H1 (cell line): ENCODE measurements around the gene VARS2. TPM values are rescaled to one million over a fixed set of nuclear protein-coding genes. Genes with fewer than 3 reads are reported as not detected.

ENCODE experiments used
- CTCF ChIA-PET: fragments of 300-600 bp; sonication (Branson Sonifier 250); formaldehyde crosslinking; loops from one replicate; lab custom pipeline; 2021; ENCODE audit not compliant: partially characterized antibody; lab: Charles Lee
- POLR2A ChIA-PET: fragments of 300-600 bp; sonication (Branson Sonifier 250); formaldehyde crosslinking; loops from one replicate; lab custom pipeline; 2021; ENCODE audit warnings: inconsistent platforms; ENCODE audit not compliant: partially characterized antibody; lab: Charles Lee
- DNase-seq, 2 experiments: peaks; one replicate each; pipeline versions ENCODE4 v3.0.0 to v3.0.0-alpha.2; 2010 to 2022; ENCODE audit warnings: low spot score in 2 of 2, low read depth in 1 of 2, mixed read lengths in 1 of 2
- FAIRE-seq: peaks from 2 replicates; lab custom pipeline; 2011; peaks lifted over from hg19 to GRCh38; lab: Jason Lieb, UNC
- H2AFZ ChIP-seq: 2 replicates; pipeline ENCODE4 v1.8.1; 2012; ENCODE audit warnings: low read length, inconsistent platforms
- H2AK5ac ChIP-seq: 2 replicates; pipeline ENCODE4 v1.6.1; 2013; ENCODE audit warnings: low read depth, low read length
- H2BK120ac ChIP-seq: replicated peaks from 2 replicates; pipeline ENCODE3; 2013; ENCODE audit warnings: low read depth, low read length, inconsistent platforms
- H2BK12ac ChIP-seq: 2 replicates; pipeline ENCODE4 v1.6.1; 2013; ENCODE audit warnings: low read depth, low read length
- H2BK15ac ChIP-seq: 2 replicates; pipeline ENCODE4 v1.6.1; 2013; ENCODE audit warnings: low read length
- H2BK20ac ChIP-seq: 2 replicates; pipeline ENCODE4 v1.6.1; 2013; ENCODE audit warnings: low read length
- H2BK5ac ChIP-seq: 2 replicates; pipeline ENCODE4 v1.6.1; 2013; ENCODE audit warnings: low read depth, low read length
- H3K14ac ChIP-seq: 2 replicates; pipeline ENCODE4 v1.6.1; 2013; ENCODE audit warnings: inconsistent platforms; ENCODE audit not compliant: insufficient read length
- H3K18ac ChIP-seq: 2 replicates; pipeline ENCODE4 v1.6.1; 2013; ENCODE audit warnings: low read length; ENCODE audit errors: extremely low read depth
- H3K23ac ChIP-seq: 2 replicates; pipeline ENCODE4 v1.6.1; 2013; ENCODE audit warnings: inconsistent platforms; ENCODE audit not compliant: insufficient read length
- H3K23me2 ChIP-seq: 2 replicates; pipeline ENCODE4 v1.6.1; 2013; ENCODE audit warnings: low read depth, low read length
- H3K27ac ChIP-seq: 2 replicates; pipeline ENCODE4 v1.6.1; 2011; ENCODE audit warnings: low read depth, low read length, inconsistent platforms
- H3K27me3 ChIP-seq, 4 experiments: replicated peaks in 1 of 4; 1 replicate in 1 of 4; 2 replicates in 3 of 4; pipeline versions ENCODE4 v1.6.1 to v1.8.1; 2011 to 2013; ENCODE audit warnings: low read length in 3 of 4, mild to moderate bottlenecking in 3 of 4, inconsistent platforms in 2 of 4, mixed read lengths in 2 of 4, moderate library complexity in 1 of 4; ENCODE audit not compliant: control insufficient read depth in 3 of 4, insufficient read depth in 3 of 4; ENCODE audit errors: extremely low read depth in 1 of 4
- H3K36me3 ChIP-seq, 4 experiments: 2 replicates each; pipeline versions ENCODE4 v1.6.1 to v1.8.1; 2011 to 2013; ENCODE audit warnings: mild to moderate bottlenecking in 4 of 4, low read length in 3 of 4, moderate library complexity in 2 of 4, control low read depth in 1 of 4, inconsistent platforms in 1 of 4; ENCODE audit not compliant: insufficient read depth in 4 of 4, control insufficient read depth in 2 of 4
- H3K4ac ChIP-seq: replicated peaks from 2 replicates; pipeline ENCODE3; 2013; ENCODE audit warnings: low read length, low read depth, mixed read lengths, inconsistent platforms; ENCODE audit not compliant: insufficient read length
- H3K4me1 ChIP-seq, 4 experiments: replicated peaks in 1 of 4; 1 replicate in 1 of 4; 2 replicates in 3 of 4; pipeline versions ENCODE4 v1.6.1 to v1.8.1; 2011 to 2013; ENCODE audit warnings: low read length in 3 of 4, inconsistent platforms in 2 of 4, mixed read lengths in 1 of 4; ENCODE audit not compliant: insufficient read depth in 4 of 4, control insufficient read depth in 3 of 4
- H3K4me2 ChIP-seq, 2 experiments: 2 replicates each; pipeline versions ENCODE4 v1.6.1 to v1.8.1; 2011 to 2013; ENCODE audit warnings: low read depth in 2 of 2, low read length in 2 of 2, control low read depth in 1 of 2, inconsistent platforms in 1 of 2, mild to moderate bottlenecking in 1 of 2; ENCODE audit not compliant: insufficient read depth in 1 of 2
- H3K4me3 ChIP-seq, 4 experiments: fragments of 200-600, 300-600 bp in 1 of 4; sonication (generic), shearing (Covaris generic), sonication (Bioruptor Twin) in 1 of 4; 2 replicates each; pipeline versions ENCODE4 v1.5.1 to v1.8.1; 2011 to 2016; ENCODE audit warnings: low read length in 4 of 4, low read depth in 3 of 4, control low read depth in 2 of 4, inconsistent platforms in 2 of 4, mild to moderate bottlenecking in 2 of 4, mixed read lengths in 1 of 4, moderate library complexity in 1 of 4; ENCODE audit not compliant: insufficient read depth in 2 of 4; ENCODE audit errors: extremely low read depth in 1 of 4
- H3K56ac ChIP-seq: replicated peaks from 2 replicates; pipeline ENCODE3; 2013; ENCODE audit warnings: low read depth, mild to moderate bottlenecking, mixed read lengths, low read length, inconsistent platforms; ENCODE audit not compliant: insufficient read length
- H3K79me1 ChIP-seq: 2 replicates; pipeline ENCODE4 v1.6.1; 2013; ENCODE audit warnings: low read depth, low read length, control low read depth
- H3K79me2 ChIP-seq, 2 experiments: 2 replicates each; pipeline versions ENCODE4 v1.6.1 to v1.8.1; 2012 to 2013; ENCODE audit warnings: low read length in 2 of 2, mild to moderate bottlenecking in 2 of 2, inconsistent platforms in 1 of 2; ENCODE audit not compliant: insufficient read depth in 2 of 2, control insufficient read depth in 1 of 2
- H3K9ac ChIP-seq, 4 experiments: replicated peaks in 1 of 4; 1 replicate in 1 of 4; 2 replicates in 3 of 4; pipeline versions ENCODE4 v1.6.1 to v1.8.1; 2011 to 2013; ENCODE audit warnings: low read depth in 3 of 4, low read length in 3 of 4, control low read depth in 2 of 4, mild to moderate bottlenecking in 2 of 4, moderate library complexity in 2 of 4, inconsistent platforms in 1 of 4; ENCODE audit errors: extremely low read depth in 1 of 4
- H3K9me3 ChIP-seq, 2 experiments: 2 replicates each; pipeline versions ENCODE4 v1.6.1 to v1.8.1; 2012 to 2013; ENCODE audit warnings: mild to moderate bottlenecking in 2 of 2, moderate library complexity in 2 of 2, control low read depth in 1 of 2, inconsistent platforms in 1 of 2, low read depth in 1 of 2, low read length in 1 of 2, mixed read lengths in 1 of 2; ENCODE audit not compliant: insufficient read depth in 2 of 2
- H4K20me1 ChIP-seq, 2 experiments: replicated peaks in 1 of 2; 2 replicates each; pipeline versions ENCODE3 to v1.8.1; 2011 to 2013; ENCODE audit warnings: inconsistent platforms in 2 of 2, low read length in 2 of 2, mild to moderate bottlenecking in 1 of 2; ENCODE audit not compliant: insufficient read depth in 2 of 2, control insufficient read depth in 1 of 2
- H4K5ac ChIP-seq: 2 replicates; pipeline ENCODE4 v1.6.1; 2013; ENCODE audit warnings: low read length, low read depth, mixed read lengths, inconsistent platforms; ENCODE audit not compliant: insufficient read length
- H4K8ac ChIP-seq: 2 replicates; pipeline ENCODE4 v1.8.0; 2013; ENCODE audit warnings: mild to moderate bottlenecking, moderate library complexity, low read length, inconsistent platforms; ENCODE audit not compliant: insufficient read depth; ENCODE audit errors: extremely low read depth
- H4K91ac ChIP-seq: replicated peaks from 2 replicates; pipeline ENCODE3; 2013; ENCODE audit warnings: low read length, mixed read lengths, inconsistent platforms; ENCODE audit not compliant: insufficient read length
- CBX8 ChIP-seq: fragments of 300-800, 300-1000 bp; sonication (generic); IDR thresholded peaks from 2 replicates; pipeline ENCODE4 v1.7.1; 2016; ENCODE audit warnings: low read depth, low read length, borderline replicate concordance
- CREB1 ChIP-seq: IDR thresholded peaks from 2 replicates; pipeline ENCODE4 v1.6.1; 2012; ENCODE audit warnings: inconsistent platforms
- CTBP2 ChIP-seq: IDR thresholded peaks from 2 replicates; pipeline ENCODE4 v1.7.0; 2011; ENCODE audit warnings: borderline replicate concordance, mild to moderate bottlenecking, moderate library complexity, mixed read lengths, low read length; ENCODE audit not compliant: insufficient read depth, insufficient read length
- HDAC2 ChIP-seq, 2 experiments: fragments of 300-600 bp in 1 of 2; sonication (generic) in 1 of 2; IDR thresholded peaks; 2 replicates each; pipeline ENCODE4 v1.6.1; 2011 to 2012; ENCODE audit warnings: low read depth in 2 of 2, low read length in 2 of 2, mild to moderate bottlenecking in 2 of 2, moderate library complexity in 2 of 2, borderline replicate concordance in 1 of 2, inconsistent platforms in 1 of 2
- KDM5A ChIP-seq: fragments of 200-600 bp; IDR thresholded peaks from 2 replicates; pipeline ENCODE4 v1.7.1; 2012; ENCODE audit warnings: mild to moderate bottlenecking, low read length, inconsistent platforms, mixed read lengths
- RNF2 ChIP-seq: fragments of 200-900, 300-1000 bp; sonication (generic); IDR thresholded peaks from 2 replicates; pipeline ENCODE4 v1.7.1; 2016; ENCODE audit warnings: borderline replicate concordance, low read depth, mild to moderate bottlenecking, antibody characterized with exemption, low read length; ENCODE audit not compliant: poor library complexity, severe bottlenecking; ENCODE audit errors: missing control alignments
- SRF ChIP-seq: IDR thresholded peaks from 2 replicates; pipeline ENCODE4 v1.6.1; 2011; ENCODE audit warnings: mild to moderate bottlenecking, low read depth, low read length, moderate library complexity
- WGBS, 2 experiments: shearing (Covaris generic) in 1 of 2; methylation state at CpG; one replicate each; pipeline versions ENCODE4 v1.1.6 to v1.1.7; 2013 to 2015; ENCODE audit warnings: low lambda C conversion rate in 2 of 2, mixed read lengths in 2 of 2, inconsistent platforms in 1 of 2, low coverage in 1 of 2, missing lambda C conversion rate in 1 of 2; ENCODE audit not compliant: insufficient replicate concordance in 2 of 2, insufficient coverage in 1 of 2, insufficient read length in 1 of 2; ENCODE audit errors: extremely low coverage in 1 of 2, missing lambda C conversion rate in 1 of 2; 5-methylcytosine and 5-hydroxymethylcytosine counted together
- polyA plus RNA-seq, 7 experiments: library from polyadenylated mRNA; depleted of rRNA in 3 of 7; stranded (reverse) in 5 of 7; unstranded in 2 of 7; fragments of >200 nt in 5 of 7; fragments of 200-250 nt in 2 of 7; gene quantifications; 1 replicate in 5 of 7; 2 replicates in 1 of 7; 4 replicates in 1 of 7; pipeline versions ENCODE4 v1.2.1 to v1.2.3, GENCODE V29; 2011 to 2013; ENCODE audit warnings: missing spikeins in 2 of 7, mixed read lengths in 2 of 7
- total RNA-seq: library from RNA; stranded (reverse); fragmentation: NEBNext Ultra II Directional; extraction: Animal tissue kit (Norgen Biotek cat#: 25700); gene quantifications from 2 replicates; pipeline ENCODE4 v1.2.1, GENCODE V29; 2021

The VARS2 gene
- total and polyA plus RNA-seq, 2 of the 8 experiments (the other 6 are each of a cell fraction or from before 2014, with no cell fraction given) = 26.8 to 47.7 TPM

DNA sequence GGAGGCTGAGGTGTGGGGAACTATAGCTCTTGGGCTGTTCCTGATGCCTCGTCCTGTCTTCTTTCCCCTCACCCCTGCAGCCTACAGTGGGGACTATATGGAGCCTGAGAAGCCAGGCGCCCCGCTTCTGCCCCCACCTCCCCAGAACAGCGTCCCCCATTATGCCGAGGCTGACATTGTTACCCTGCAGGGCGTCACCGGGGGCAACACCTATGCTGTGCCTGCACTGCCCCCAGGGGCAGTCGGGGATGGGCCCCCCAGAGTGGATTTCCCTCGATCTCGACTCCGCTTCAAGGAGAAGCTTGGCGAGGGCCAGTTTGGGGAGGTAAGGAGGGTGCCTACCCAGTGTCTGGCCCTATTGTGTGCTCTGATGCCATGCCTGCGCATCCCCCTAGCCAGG, 17.5 kb upstream of the VARS2 start:
- Histone ChIP-seq H2BK15ac (no peak overlapping the region), H2AFZ (no peak overlapping the region), H3K23me2 (peaks cover 8% of the 10 kb centered on the region; the same call in 1 of the 2 replicates), H2BK12ac (no peak overlapping the region), H3K18ac (no peak overlapping the region), H4K20me1 (peaks cover 4 to 19% of the 10 kb centered on the region in 2 experiments), H2BK120ac (no peak overlapping the region), H3K79me1 (peaks cover 5% of the 10 kb centered on the region; the same call in 1 of the 2 replicates), H3K36me3 (peaks cover 43 to 85% (median 72%) of the 10 kb centered on the region in 4 experiments), H4K8ac (no peak overlapping the region), H2BK20ac (no peak overlapping the region), H3K14ac (no peak overlapping the region), H3K9me3 (no peaks in the 10 kb centered on the region), H3K4me2 (no peak overlapping the region), H4K5ac (no peak overlapping the region), H3K4me3 (no peak overlapping the region), H3K56ac (no peak overlapping the region), H2AK5ac (no peak overlapping the region), H3K4ac (no peak overlapping the region), H3K27ac (no peak overlapping the region), H3K27me3 (no peaks in the 10 kb centered on the region), H2BK5ac (no peak overlapping the region), H3K9ac (no peak overlapping the region), H3K23ac (no peak overlapping the region), H3K4me1 (peaks cover 0 to 7% (median 0%) of the 10 kb centered on the region in 4 experiments; a peak in 2 of 7 replicates), H4K91ac (no peak overlapping the region), H3K79me2 (no peaks in the 10 kb centered on the region)
- WGBS, 2 experiments = 91% methylated on average over 13 of the region's 13 CpGs; no CpG with 5 or more reads in 1 of the 2 experiments
- FAIRE-seq (no peak), DNase-seq (no peak)
- ChIA-PET POLR2A (interaction anchor here (0.6 to 2.5 kb wide), 5 partner anchors 9 to 244 kb away, joined by 3 to 14 read pairs (median 6); partner anchors contain the start of genes GTF2H4 and VARS2), CTCF (interaction anchor here (1.0 to 2.4 kb wide), 9 partner anchors 8 to 67 kb away, joined by 3 to 15 read pairs (median 7); partner anchors contain the start of gene VARS2)
- TF ChIP-seq SRF (no peak), HDAC2 (IDR thresholded peaks at IDR 0.05; ENCODE audit: borderline replicate concordance in 1 of 2, low read depth in 2 of 2, low read length in 2 of 2) (no peak), RNF2 (no peak), CBX8 (no peak), KDM5A (no peak), CTBP2 (no peak), CREB1 (no peak)
